ENCODE results near the gene GPR32. TPM values are rescaled to one million over a fixed set of nuclear protein-coding genes. Genes with fewer than 3 reads are reported as not detected.
A peak's percentile ranks its signal among the peaks of the same experiment; 100 is the strongest.

GPR32 gene
- total and polyA plus RNA-seq, 10 of the 15 experiments (the other 5 are each of a cell fraction or from before 2014, with no cell fraction given), result not detected

GRCh38 chr19:50794876-50795663 lies 24.8 kb downstream of the GPR32 start (continued):
- TF ChIP-seq SMAD5 (IDR thresholded peaks at IDR 0.05; ENCODE audit: low read depth) (peak; percentile 61; the same call in 1 of the 2 replicates), ZNF24 (IDR thresholded peaks at IDR 0.05) (no peak), POU2F2 (IDR thresholded peaks at IDR 0.05; ENCODE audit: borderline replicate concordance, low read depth, low read length) (peak; percentile 63; the same call in 1 of the 3 replicates), TCF3 (IDR thresholded peaks at IDR 0.05; ENCODE audit: borderline replicate concordance, insufficient read depth, low read depth, low read length) (0 out of 2 replicates have a peak, but pooled peaks have one; percentile 28), FOXM1 (IDR thresholded peaks at IDR 0.05; ENCODE audit: low read depth, low read length) (peak; percentile 24), POLR2A (IDR thresholded peaks at IDR 0.05; ENCODE audit: low read depth, low read length) (peak; percentile 82), POLR2AphosphoS5 (IDR thresholded peaks at IDR 0.05; ENCODE audit: low read length) (peak; percentile 65)

DNA sequence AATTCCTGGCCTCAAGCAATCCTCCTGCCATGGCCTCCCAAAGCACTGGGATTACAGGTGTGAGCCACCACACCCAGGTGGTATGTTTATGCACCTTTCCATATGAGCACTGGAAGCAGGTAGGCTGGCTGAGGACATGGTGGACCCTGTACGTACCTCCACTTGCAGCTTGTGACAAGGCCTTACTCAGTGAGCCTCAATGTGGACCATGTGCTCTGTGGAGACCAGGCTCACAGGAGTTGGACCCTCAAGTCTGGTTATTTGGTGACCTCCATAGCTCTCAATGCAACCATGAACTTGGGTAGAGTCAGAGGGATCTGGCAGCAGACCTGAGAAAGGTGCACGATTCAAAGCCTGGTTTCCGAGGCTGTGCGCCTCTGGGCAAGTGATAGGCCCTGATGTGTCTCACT lies 25.4 kb downstream of the GPR32 start:
- no peak overlapping the region for H2AFZ ChIP-seq (ENCODE audit: control insufficient read depth, low read depth, low read length)
- ChIA-PET POLR2A (interaction anchor here (0.5 to 1.1 kb wide), 3 partner anchors 17 to 122 kb away, joined by 3 to 5 read pairs (median 3); no protein-coding TSS in a partner anchor), SMC1A (ENCODE audit: uncharacterized antibody, unreplicated experiment) (interaction anchor here (0.8 to 2.0 kb wide), 3 partner anchors 25 to 126 kb away, joined by 3 to 7 read pairs (median 3); no protein-coding TSS in a partner anchor), RAD21 (ENCODE audit: unreplicated experiment) (interaction anchor here (0.6 to 6.7 kb wide), 2 partner anchors 122 to 126 kb away, joined by 3 to 35 read pairs; no protein-coding TSS in a partner anchor), CTCF (interaction anchor here (1.2 to 3.4 kb wide), 2 partner anchors 110 to 126 kb away, joined by 5 to 24 read pairs; no protein-coding TSS in a partner anchor)
- ATAC-seq (no peak; the same call in 1 of the 3 replicates), FAIRE-seq (peak; percentile 54), DNase-seq (ENCODE audit: low read depth, low spot score) (no peak)
- H4K20me1 ChIP-seq (ENCODE audit: control insufficient read depth, insufficient read depth), result peaks cover 8% of the 10 kb centered on the region
- H3K36me3 ChIP-seq (ENCODE audit: control insufficient read depth in 2 of 2, insufficient read depth in 2 of 2, low read length in 1 of 2), result peaks cover 21 to 33% of the 10 kb centered on the region in 2 experiments; a peak in 3 of 4 replicates
- H3K27me3 ChIP-seq (replicated peaks in 1 of 2; ENCODE audit: control insufficient read depth in 2 of 2, insufficient read depth in 2 of 2, low read length in 1 of 2), result no peaks in the 10 kb centered on the region
- no peak overlapping the region for H3K9ac ChIP-seq (ENCODE audit: control insufficient read depth, insufficient read depth, low read length)
- in situ Hi-C loops (cut with MboI) (no loop called here), intact Hi-C loops (cut with micrococcal nuclease; ENCODE audit: unreplicated experiment) (loop anchor here (2.0 kb wide), 1 partner anchor 127 kb away; no protein-coding TSS in a partner anchor)
- H3K9me3 ChIP-seq (replicated peaks; ENCODE audit: control insufficient read depth, insufficient read depth, low read length), result no peaks in the 10 kb centered on the region
- H3K4me1 ChIP-seq (ENCODE audit: control insufficient read depth, insufficient read depth, low read length), result peaks cover 5% of the 10 kb centered on the region
- 80% methylated on average over 4 of the region's 4 CpGs for WGBS (ENCODE audit: insufficient coverage, insufficient replicate concordance, low lambda C conversion rate, missing lambda C conversion rate)
- H3K4me2 ChIP-seq (ENCODE audit: control insufficient read depth, insufficient read depth), result no peak overlapping the region
- no TSS peak for BruUV-seq (replicated peaks)
- H3K4me3 ChIP-seq, result no peak overlapping the region
- no peak overlapping the region for H3K27ac ChIP-seq (ENCODE audit: control insufficient read depth, insufficient read depth)
- H3K79me2 ChIP-seq (ENCODE audit: control insufficient read depth, insufficient read depth, low read length), result peaks cover 15% of the 10 kb centered on the region
- peak; percentile 85 for TF ChIP-seq ZBED1 (IDR thresholded peaks at IDR 0.05; ENCODE audit: borderline replicate concordance)
- TF ChIP-seq BCL3 (IDR thresholded peaks at IDR 0.05; ENCODE audit: borderline replicate concordance, insufficient read depth, low read depth, low read length, poor library complexity, severe bottlenecking), result peak; percentile 71
- TF ChIP-seq, protein P1, sequence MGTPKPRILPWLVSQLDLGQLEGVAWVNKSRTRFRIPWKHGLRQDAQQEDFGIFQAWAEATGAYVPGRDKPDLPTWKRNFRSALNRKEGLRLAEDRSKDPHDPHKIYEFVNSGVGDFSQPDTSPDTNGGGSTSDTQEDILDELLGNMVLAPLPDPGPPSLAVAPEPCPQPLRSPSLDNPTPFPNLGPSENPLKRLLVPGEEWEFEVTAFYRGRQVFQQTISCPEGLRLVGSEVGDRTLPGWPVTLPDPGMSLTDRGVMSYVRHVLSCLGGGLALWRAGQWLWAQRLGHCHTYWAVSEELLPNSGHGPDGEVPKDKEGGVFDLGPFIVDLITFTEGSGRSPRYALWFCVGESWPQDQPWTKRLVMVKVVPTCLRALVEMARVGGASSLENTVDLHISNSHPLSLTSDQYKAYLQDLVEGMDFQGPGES (IDR thresholded peaks at IDR 0.05), result no peak
- no peak for TF ChIP-seq SMC3 (IDR thresholded peaks at IDR 0.05; ENCODE audit: borderline replicate concordance, low read length)
- TF ChIP-seq POLR2A (IDR thresholded peaks at IDR 0.05; ENCODE audit: low read depth, low read length), result peak; percentile 1; the same call in 1 of the 2 replicates
- TF ChIP-seq, protein P2, sequence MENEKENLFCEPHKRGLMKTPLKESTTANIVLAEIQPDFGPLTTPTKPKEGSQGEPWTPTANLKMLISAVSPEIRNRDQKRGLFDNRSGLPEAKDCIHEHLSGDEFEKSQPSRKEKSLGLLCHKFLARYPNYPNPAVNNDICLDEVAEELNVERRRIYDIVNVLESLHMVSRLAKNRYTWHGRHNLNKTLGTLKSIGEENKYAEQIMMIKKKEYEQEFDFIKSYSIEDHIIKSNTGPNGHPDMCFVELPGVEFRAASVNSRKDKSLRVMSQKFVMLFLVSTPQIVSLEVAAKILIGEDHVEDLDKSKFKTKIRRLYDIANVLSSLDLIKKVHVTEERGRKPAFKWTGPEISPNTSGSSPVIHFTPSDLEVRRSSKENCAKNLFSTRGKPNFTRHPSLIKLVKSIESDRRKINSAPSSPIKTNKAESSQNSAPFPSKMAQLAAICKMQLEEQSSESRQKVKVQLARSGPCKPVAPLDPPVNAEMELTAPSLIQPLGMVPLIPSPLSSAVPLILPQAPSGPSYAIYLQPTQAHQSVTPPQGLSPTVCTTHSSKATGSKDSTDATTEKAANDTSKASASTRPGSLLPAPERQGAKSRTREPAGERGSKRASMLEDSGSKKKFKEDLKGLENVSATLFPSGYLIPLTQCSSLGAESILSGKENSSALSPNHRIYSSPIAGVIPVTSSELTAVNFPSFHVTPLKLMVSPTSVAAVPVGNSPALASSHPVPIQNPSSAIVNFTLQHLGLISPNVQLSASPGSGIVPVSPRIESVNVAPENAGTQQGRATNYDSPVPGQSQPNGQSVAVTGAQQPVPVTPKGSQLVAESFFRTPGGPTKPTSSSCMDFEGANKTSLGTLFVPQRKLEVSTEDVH (IDR thresholded peaks at IDR 0.05; ENCODE audit: low read depth, partially characterized antibody), result no peak
- no peak for TF ChIP-seq TCF7 (IDR thresholded peaks at IDR 0.05; ENCODE audit: borderline replicate concordance)

All from GM12878 (cell line).